C4-2B (cell line): ENCODE data around the gene IL6ST.

Source experiments
- CTCF ChIP-seq: fragments of 450-650 bp; conservative IDR thresholded peaks from 2 replicates; pipeline ENCODE4 v1.5.1; 2017; ENCODE audit warnings: mild to moderate bottlenecking
- ZFX ChIP-seq: fragments of 450-650 bp; IDR thresholded peaks from 2 replicates; pipeline ENCODE4 v1.6.1; 2017

GRCh38 chr5:55908804-55909203 is 86.0 kb downstream of the IL6ST start:
- TF ChIP-seq CTCF (no peak), ZFX (no peak)
